H1 (cell line): ENCODE measurements around the gene TGFB2. TPM values are rescaled to one million over a fixed set of nuclear protein-coding genes. Genes with fewer than 3 reads are reported as not detected.

Source experiments
- ASH2L ChIP-seq: fragments of 200-600, 300-600 bp; sonication (generic); IDR thresholded peaks from one replicate; pipeline ENCODE4 v1.7.1; 2017; ENCODE audit warnings: low read length
- ATF3 ChIP-seq: IDR thresholded peaks from 2 replicates; pipeline ENCODE4 v1.6.1; 2011; ENCODE audit warnings: low read depth, mild to moderate bottlenecking, low read length; ENCODE audit not compliant: insufficient read depth
- CHD7 ChIP-seq: fragments of 300-600 bp; sonication (generic); IDR thresholded peaks from 2 replicates; pipeline ENCODE4 v1.7.1; 2012; ENCODE audit warnings: low read length, moderate library complexity, mild to moderate bottlenecking, inconsistent platforms; ENCODE audit not compliant: insufficient replicate concordance
- CREB1 ChIP-seq: IDR thresholded peaks from 2 replicates; pipeline ENCODE4 v1.6.1; 2012; ENCODE audit warnings: inconsistent platforms
- JUN ChIP-seq: IDR thresholded peaks from 2 replicates; pipeline ENCODE4 v1.6.1; 2011; ENCODE audit warnings: low read depth, mild to moderate bottlenecking, improper control_type of control experiment, low read length
- MAX ChIP-seq: IDR thresholded peaks from 2 replicates; pipeline ENCODE4 v1.6.1; 2012; ENCODE audit warnings: inconsistent platforms
- POLR2A ChIP-seq, 2 experiments: IDR thresholded peaks; 1 replicate in 1 of 2; 2 replicates in 1 of 2; pipeline ENCODE4 v1.6.1; 2011; ENCODE audit warnings: low read depth in 2 of 2, low read length in 2 of 2, mild to moderate bottlenecking in 2 of 2; ENCODE audit errors: control extremely low read depth in 1 of 2
- TAF1 ChIP-seq: IDR thresholded peaks from 2 replicates; pipeline ENCODE4 v1.6.1; 2011; ENCODE audit warnings: mild to moderate bottlenecking, low read depth, low read length
- polyA plus RNA-seq, 7 experiments: library from polyadenylated mRNA; depleted of rRNA in 3 of 7; stranded (reverse) in 5 of 7; unstranded in 2 of 7; fragments of >200 nt in 5 of 7; fragments of 200-250 nt in 2 of 7; gene quantifications; 1 replicate in 5 of 7; 2 replicates in 1 of 7; 4 replicates in 1 of 7; pipeline versions ENCODE4 v1.2.1 to v1.2.3, GENCODE V29; 2011 to 2013; ENCODE audit warnings: missing spikeins in 2 of 7, mixed read lengths in 2 of 7
- total RNA-seq: library from RNA; stranded (reverse); fragmentation: NEBNext Ultra II Directional; extraction: Animal tissue kit (Norgen Biotek cat#: 25700); gene quantifications from 2 replicates; pipeline ENCODE4 v1.2.1, GENCODE V29; 2021

TGFB2 gene
- total and polyA plus RNA-seq, 2 of the 8 experiments (the other 6 are each of a cell fraction or from before 2014, with no cell fraction given) = 0.26 to 0.84 TPM

GRCh38 chr1:218459878-218460711, 115.0 kb downstream of the TGFB2 start (continued):
- TF ChIP-seq CHD7 (peak; percentile 99), ATF3 (0 out of 2 replicates have a peak, but pooled peaks have one; percentile 42), MAX (peak; percentile 79), ASH2L (peak; percentile 6), CREB1 (no peak), POLR2A (IDR thresholded peaks at IDR 0.05; ENCODE audit: control extremely low read depth in 1 of 2, low read depth in 2 of 2, low read length in 2 of 2) (peak in 1 of 2 experiments; percentile 40; a peak in 1 of 3 replicates), JUN (peak; percentile 97), TAF1 (peak; percentile 14; the same call in 1 of the 2 replicates)
